ACHN (cell line): ENCODE measurements around the gene ABLIM2.
"Not testable (repeated sequence)": the region's sequence is repeated elsewhere in the genome, so short reads cannot be mapped to it uniquely, and the experiment has no call there.

Experiments
- DNase-seq: peaks from one replicate; pipeline ENCODE4 v3.0.0-alpha.2; 2015
- in situ Hi-C: cut with HindIII; loops from 2 replicates; pipeline ENCODE4 v1.10.0; 2017; ENCODE audit warnings: low sequenced_read_pairs, low pct_ligation_motif_present, low pct_unique_long_range_greater_than_20kb

The ABLIM2 gene

DNA sequence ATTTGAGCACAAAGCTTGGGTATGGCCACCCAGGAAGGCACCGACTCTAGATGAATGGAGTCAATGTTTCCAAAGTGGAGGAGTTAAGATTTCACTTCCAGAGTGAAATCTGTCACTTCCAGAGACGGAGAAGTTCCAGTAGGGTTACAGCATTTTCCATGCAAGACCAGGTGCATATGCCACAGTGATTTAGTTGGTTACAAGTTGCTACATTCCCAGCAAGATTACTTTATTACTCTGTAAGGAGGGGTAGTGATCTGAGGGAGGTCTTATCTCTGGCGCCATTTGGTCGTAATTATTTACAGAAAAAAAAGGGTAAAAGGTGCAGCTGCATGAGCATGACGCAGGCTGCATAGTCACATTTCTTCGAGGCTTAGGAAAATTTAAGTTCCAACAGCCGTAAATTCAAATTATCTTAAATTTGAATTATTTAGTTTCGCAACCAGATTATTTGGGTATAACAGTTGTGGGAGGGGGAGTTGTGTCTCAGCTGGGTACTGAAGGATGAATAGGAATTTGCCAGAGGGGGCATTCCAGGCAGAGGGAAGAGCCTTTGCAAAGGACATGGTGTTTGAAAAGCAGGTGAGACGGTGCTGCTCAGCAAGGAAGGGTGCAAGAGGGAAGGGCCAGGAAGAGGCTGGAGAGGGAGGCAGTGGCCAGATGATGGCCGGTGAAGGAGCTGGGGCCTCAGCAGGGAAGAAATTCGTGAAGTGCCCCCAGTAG, 201.5 kb downstream of the ABLIM2 start:
- DNase-seq = no peak
- in situ Hi-C loops = no loop called here

DNA sequence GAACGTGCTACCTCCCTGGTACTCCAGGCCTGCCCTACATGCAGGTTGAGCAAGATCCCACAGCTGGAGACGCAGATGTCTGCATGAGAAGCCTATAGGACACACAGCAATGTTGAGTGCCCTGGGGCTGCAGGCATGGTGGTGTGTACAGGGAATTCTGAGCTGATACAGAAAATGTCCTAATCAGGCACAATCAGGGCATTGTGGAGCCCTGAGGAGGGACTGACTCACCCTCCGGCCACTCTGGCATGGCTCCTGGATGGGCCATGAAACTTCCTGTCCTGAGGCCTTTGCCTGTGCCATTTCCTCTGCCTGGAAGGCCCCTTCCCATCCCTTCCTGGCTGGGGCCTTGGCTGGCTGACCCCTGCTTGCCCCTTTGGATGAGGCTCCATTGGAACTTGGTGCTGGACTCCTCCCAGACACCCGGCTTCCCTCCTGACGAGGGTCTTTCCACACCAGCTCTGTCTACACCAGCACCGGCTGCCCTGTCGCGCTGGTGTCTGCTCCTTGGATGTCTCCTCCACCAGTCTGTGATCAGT, 202.3 kb downstream of the ABLIM2 start:
- no peak for DNase-seq
- in situ Hi-C loops = no loop called here

DNA sequence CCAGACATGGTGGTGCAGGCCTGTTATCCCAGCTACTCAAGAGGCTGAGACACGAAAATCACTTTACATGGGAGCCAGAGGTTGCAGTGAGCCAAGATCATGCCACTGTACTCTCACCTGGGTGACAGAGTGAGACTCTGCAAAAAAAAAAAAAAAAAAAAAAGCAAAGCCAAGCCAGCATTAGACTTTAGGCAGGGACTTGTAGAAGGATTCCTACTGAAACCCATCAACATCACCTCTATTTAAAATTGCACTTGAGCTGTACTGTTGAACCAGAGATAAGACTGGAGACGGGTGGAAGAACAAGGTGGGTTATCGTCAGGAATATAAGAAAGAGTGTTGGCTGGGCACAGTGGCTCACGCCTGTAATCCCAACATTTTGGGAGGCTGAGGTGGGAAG, 203.2 kb downstream of the ABLIM2 start:
- in situ Hi-C loops = no loop called here
- DNase-seq = no peak

DNA sequence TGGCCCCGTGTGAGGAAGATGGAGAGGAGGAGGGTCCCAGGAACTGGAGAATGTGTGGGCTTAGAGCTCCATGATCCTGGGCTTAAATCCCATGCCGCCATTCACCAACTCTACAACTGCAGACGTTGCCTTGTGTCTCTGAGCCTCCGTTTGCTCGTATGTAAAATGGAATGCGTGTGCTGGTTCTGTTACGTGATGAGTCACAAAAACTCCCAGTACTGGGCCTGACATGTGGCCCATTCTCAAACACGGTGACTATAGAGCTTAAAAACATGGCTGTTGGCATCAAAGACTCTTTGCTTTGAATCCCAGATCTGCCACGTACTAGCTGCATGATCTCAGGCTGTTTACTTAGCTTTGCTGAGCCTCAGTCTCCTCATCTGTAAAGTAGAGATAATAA, 206.0 kb downstream of the ABLIM2 start:
- in situ Hi-C loops = no loop called here
- DNase-seq = no peak

DNA sequence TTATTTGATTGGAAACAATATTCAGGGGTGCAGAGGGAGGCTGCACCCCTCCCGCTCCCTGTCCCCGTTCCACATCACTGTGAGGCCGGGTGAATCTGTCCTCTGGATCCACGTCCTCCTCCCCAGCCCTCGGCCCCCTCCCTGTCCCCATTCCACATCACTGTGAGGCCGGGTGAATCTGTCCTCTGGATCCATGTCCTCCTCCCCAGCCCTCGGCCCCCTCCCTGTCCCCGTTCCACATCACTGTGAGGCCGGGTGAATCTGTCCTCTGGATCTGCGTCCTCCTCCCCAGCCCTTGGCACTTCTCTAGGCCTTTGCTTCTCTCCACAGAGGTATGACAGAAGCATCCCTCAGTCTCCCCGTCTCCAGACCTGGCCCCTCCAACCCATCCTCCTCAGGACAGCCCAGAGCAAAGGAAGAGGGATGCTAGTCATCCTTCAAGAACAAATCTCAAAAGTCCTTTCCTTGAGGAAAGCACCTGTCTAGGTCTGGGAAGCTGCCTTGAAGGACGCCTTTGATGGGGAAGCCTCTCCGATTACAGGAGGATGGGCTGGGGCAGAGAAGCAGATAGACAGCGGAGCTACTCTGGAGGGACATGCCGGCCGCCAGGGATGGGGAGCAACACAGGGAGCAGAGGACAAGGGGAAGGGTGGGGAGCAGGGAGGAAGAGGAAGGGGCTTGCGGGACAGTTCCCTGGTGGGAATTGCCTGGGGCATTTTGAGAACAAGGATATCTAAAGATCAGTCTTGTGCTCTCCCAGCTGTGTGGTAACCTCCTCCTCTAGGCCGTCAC, 208.1 kb downstream of the ABLIM2 start:
- no peak for DNase-seq
- in situ Hi-C loops = no loop called here

DNA sequence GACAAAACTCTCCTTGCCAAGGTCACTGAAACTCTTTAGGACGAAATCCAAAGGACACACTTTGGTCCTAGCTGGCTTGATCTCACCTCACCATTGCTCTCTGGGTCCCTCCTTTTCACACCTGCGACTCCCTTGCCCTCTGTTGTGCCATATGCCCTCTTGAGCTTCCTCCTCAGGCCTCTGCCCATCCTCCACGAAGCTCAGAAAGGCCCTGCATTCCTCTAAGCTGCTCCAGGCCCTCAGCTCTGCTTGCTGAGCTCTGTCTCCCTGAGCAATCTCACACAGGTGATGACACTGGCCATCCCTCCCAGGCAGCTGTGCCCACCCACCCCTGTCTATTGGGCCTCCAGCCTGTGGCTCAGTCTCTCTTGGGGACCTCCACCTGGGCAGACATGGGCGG, 208.9 kb downstream of the ABLIM2 start:
- in situ Hi-C loops = loop anchor here (25.0 kb wide), 1 partner anchor 137 kb away; no protein-coding TSS in a partner anchor
- no peak for DNase-seq

DNA sequence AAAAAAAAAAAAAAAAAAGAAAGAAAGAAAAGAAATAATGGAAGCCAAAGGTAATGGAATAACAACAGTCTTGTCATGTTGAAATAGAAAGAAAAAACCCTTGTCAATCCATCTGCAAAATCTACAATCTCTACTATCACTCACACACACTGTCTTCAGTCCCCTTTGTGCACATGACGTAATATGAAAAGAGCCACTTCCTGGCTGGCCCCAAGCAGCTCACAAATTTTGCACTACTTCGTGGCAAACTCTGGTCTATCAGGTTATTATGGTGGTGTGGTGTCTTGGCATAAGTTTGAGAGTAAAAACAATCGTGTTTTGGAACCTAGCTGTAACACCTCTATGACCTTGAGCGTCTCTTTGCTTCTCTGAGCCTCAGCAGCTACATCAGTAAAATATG, 210.7 kb downstream of the ABLIM2 start:
- in situ Hi-C loops = loop anchor here (25.0 kb wide), 1 partner anchor 136 kb away; no protein-coding TSS in a partner anchor
- DNase-seq = no peak

DNA sequence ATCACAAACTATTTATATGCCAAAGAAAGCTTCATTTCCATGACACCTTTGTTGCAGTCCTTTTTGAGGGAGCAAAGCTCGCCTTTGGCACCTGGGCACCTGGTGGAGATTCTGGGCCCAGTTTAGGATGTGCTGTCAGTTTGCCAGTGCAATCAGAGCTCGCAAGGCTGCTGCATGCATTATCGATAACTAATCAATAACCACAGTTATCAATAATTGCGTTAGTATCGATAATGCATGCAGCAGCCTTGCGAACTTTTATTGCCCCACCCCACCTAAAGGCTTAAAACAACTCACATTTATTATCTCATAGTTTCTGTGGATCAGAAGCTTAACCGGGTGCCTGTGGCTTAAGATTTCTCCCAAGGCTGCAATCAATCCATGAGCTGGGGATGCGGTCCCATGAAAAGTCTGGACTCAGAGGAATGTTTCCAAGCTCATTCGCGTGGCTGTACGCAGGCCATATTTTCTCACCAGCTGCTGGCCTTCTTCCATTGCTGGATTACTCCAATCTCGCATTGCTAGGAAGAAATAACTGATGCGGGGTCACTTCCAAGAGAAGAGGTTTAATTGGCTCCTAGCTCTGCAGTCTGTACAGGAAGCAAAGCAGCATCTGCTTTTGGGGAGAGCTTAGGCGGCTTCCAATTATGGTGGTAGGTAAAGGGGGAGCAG, 212.8 kb downstream of the ABLIM2 start:
- DNase-seq = no peak
- in situ Hi-C loops = loop anchor here (25.0 kb wide), 1 partner anchor 134 kb away; no protein-coding TSS in a partner anchor

DNA sequence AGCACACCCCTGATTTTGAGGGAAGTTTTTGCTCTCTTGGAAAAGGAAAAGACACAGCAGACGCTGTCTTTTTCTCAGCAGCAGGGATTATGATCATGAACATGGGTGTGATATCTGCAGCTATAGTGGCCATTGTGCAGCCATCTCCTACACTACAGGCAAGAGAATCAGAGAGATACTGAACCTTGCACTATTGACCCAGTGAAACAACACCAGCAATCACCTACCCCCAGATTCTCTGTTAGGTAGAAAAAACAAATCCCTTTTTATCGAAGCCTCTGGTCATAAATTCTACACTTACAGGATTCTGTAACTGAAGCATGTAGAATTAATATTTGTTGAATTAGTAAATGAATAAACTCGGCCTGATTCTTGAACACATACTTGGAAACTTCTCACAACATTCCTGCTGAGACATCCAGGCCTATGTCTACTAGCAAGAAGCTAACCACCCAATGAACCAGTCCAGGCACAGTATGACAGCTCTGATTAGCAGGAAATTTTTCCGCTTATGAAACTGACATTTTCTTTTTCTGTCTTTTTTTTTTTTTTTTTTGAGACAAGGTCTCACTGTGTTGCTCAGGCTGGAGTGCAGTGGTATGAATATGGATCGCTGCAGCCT, 213.9 kb downstream of the ABLIM2 start:
- in situ Hi-C loops = loop anchor here (25.0 kb wide), 1 partner anchor 132 kb away; no protein-coding TSS in a partner anchor
- DNase-seq = peak; percentile 57

DNA sequence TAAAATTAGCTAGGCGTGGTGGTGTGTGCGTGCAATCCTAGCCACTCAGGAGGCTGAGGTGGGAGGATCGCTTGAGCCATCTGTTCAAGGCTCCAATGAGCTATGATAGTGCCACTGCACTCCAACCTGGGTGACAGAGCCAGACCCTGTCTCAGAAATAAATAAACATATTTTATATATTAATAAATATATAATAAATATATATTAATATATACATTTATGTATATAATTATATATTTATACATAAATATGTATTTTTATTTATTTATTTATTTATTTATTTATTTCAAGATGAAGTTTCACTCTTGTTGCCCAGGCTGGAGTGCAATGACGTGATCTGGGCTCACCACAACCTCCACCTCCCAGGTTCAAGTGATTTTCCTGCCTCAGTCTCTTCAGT, 214.9 kb downstream of the ABLIM2 start:
- DNase-seq = not testable (repeated sequence)
- in situ Hi-C loops = loop anchor here (25.0 kb wide), 1 partner anchor 131 kb away; no protein-coding TSS in a partner anchor

DNA sequence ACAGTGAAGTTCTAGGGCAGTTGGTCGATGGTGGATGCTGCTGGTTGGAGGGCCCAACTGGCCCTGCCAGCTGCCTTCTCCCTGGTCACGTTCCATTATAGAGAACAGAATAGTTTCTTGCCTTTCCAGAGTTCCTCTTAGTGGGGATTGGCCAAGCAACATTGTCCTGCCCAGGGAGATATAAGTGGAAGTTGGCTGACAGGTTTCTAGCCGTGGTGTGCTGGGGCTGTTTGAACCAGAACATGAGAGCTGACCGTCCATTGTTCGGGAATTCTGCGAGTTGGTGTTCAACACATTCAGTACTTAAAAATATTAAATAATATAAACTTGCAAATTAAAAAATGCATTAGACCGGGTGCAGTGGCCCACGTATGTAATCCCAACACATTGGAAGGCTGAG, 215.4 kb downstream of the ABLIM2 start:
- in situ Hi-C loops = loop anchor here (25.0 kb wide), 1 partner anchor 131 kb away; no protein-coding TSS in a partner anchor
- no peak for DNase-seq

DNA sequence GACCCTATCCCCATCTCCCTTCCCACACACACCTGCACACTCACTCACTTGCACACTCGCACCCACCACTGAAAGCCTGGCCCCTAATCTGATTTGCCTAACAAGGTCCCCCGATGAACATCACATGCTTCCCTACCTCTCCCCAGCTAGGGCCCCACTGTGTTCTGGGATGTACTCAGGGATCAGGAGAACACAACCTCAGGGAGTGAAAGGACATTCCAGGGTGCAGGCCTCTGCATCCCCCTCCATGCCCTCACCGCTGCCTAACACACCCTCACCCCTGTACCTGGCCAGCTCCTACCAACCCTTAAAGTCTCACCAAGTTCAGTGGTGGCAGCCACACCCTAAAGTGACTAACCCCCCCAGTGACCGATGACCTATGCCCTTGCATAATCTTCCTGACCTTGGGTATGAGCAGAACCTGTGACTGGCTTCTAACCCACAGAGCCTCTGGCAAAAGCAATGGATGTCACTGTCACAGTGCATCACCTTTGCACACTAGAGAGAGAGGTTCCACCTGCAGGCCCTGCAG, 216.6 kb downstream of the ABLIM2 start:
- in situ Hi-C loops = loop anchor here (25.0 kb wide), 1 partner anchor 130 kb away; no protein-coding TSS in a partner anchor
- DNase-seq = no peak

DNA sequence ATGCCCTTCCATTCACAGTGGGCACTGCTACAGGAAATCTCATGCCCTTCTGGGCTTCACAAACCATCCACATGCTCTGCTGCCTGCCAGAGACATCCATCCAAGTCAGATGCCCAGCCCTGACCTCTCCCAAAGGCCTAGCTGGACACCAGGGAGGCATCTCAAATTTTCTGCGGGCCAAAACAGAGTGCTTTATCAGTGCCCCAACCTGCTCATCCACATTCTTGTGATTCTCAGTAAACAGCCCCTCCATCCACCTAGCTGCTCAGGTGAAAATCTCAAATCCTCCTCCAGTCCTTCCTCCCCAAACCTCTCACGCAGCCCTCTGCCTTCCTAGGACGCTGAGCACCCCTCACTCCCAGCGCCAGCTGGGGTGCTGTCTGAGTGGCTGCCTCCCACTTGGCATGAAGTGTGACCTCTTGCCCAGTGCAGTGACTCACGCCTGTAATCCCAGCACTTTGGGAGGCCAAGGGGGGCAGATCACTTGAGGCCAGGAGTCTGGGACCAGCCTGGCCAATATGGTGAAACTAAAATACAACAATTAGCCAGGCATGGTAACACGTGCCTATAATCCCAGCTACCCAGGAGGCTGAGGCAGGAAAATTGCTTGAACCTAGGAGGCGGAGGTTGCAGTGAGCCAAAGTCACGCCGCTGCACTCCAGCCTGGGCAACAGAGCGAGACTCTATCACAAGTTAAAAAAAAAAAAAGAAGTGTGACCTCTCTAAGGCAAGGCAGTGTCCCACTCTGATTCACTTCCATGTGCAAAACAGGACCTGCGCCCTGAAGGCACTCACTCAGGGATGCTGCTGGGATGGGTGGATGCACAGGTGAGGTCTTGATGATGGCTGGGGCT, 217.3 kb downstream of the ABLIM2 start:
- in situ Hi-C loops = loop anchor here (25.0 kb wide), 1 partner anchor 129 kb away; no protein-coding TSS in a partner anchor
- peak; percentile 78 for DNase-seq

DNA sequence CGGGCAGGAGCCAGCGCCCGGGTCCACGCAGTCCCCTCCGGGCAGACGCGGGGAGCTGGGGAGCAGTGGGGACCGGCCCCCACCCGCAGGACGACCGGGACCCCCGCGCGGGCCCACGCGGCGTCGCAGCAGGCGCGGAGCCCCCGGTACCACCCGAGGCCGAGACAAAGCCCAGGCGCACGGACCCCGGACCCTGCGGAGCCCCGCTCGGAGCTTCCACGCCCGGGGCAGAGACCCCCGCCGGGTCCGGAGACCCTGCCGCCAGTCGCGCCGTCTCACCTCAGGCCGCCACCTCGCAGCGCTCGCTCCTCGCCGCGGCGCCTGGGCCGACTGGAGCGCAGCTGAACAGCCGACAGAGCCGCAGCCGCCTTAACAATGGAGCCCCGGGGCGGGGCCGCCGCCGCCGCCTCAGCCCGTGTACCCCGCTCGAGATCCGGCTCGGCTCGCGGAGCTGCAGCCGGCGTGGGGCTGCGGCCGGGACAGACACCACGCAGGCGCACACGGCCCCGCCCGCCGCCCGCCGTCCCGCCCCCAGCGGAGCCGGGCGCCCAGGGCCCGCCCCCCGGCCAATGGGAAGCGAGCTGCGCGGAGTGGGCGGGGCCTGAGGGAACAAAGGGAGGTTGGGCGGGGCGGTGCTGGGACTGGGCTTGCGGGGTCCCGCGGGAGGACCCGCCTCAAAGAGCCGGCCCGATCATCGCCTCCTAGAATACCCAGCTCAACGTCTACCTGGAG, 219.1 kb downstream of the ABLIM2 start, which contains the start of gene AFAP1:
Gene AFAP1 (minus strand): TSS at position 485 of the 732 bp plus-strand sequence. CDS start 67,783 bp downstream, outside the sequence.
- DNase-seq = peak; percentile 84
- in situ Hi-C loops = loop anchor here (25.0 kb wide), 1 partner anchor 127 kb away; no protein-coding TSS in a partner anchor

DNA sequence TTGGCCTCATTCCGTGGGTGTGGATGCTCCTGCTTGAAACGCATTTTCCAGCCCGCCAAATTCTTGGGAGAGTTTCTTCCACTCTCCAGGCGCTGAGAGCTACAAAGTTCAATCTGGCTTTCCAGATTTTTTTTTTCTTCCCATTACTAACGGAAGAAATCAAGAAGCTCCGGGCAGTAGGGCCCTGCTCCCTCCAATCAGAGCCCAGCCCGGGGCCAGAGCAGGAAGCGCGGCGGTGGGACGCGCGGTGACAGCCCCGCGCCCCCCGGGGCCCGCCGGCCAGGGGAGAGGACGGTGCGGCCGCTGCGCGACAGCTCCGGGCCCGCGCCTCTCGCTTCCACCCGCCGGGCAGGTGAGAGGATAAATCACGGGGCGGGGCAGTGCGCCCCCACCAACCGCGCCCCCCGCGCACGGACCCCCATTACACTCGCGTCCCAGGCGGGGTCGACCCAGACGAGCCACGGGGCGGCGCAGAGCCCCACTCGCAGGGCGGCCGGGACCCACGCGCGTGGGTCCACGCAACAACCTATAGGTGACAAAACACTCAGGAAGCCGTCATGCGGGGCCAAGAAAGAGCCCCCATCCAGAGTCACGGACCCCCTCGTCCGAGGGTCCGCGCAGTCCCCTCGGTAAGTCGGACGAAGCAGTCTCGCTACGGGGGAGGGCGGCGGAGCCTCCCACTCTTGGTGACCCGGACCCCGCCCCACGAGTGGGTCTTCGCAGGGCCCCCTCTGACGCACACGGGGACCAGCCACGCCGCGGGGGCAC, 219.8 kb downstream of the ABLIM2 start:
- peak; percentile 41 for DNase-seq
- in situ Hi-C loops = loop anchor here (25.0 kb wide), 1 partner anchor 126 kb away; no protein-coding TSS in a partner anchor

DNA sequence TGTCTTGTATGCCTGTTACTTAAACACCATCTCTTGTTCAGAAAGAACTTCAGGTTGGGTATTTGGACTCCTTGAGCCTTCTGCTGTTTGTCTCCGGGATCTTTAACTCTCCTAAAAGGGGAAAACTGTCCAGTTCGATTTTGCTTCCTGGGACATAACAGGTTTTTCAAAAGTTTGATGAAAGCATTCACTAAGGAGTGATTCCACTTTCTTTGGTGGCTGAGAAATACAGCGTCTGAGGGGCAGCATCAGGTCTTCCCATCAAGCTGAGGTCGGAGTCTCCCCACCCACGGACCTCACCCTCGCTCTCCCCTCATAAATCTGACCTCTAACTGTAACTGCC, 220.4 kb downstream of the ABLIM2 start:
- in situ Hi-C loops = loop anchor here (25.0 kb wide), 1 partner anchor 126 kb away; no protein-coding TSS in a partner anchor
- no peak for DNase-seq
